T-helper 9 cell (primary cell): ENCODE measurements around the gene ZNF446.
A peak's percentile ranks its signal among the peaks of the same experiment; 100 is the strongest.
"Not testable (repeated sequence)": the region's sequence is repeated elsewhere in the genome, so short reads cannot be mapped to it uniquely, and the experiment has no call there.

Experiments
- DNase-seq: peaks from one replicate; pipeline ENCODE4 v3.0.0-alpha.2; 2020
- total RNA-seq, 2 donors: gene quantifications; one replicate each; lab custom pipeline; 2026; lab: John Stamatoyannopoulos, UW

ZNF446 gene
- total RNA-seq: 11.6 to 18.9 reads per million in 2 donors

- DNase-seq: peak; percentile 90
These were observed at the start of gene ZNF446 for GRCh38 chr19:58475714-58476497. Gene ZNF446 (plus strand): TSS chr19:58476352. CDS start chr19:58477219, 867 bp downstream.

DNA sequence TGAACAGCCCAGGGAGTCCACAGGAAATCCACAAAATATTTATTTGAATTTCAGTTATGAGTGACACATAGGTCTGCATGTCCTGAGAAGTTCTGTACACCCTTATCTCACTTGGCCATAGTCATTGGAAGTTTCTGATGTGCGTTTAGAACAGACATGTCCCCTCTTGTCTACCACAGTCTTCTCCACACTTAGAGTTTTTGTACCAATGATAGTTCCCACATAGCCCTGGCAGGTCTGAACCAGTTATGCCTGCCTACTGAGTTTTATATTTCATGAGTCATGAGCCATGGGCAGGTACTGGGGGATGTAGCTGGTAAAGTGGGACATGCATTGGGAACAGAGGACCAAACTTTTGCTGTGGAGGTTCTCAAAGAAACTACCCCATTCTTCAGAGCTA lies 47.5 kb upstream of the ZNF446 start:
- DNase-seq: no peak

DNA sequence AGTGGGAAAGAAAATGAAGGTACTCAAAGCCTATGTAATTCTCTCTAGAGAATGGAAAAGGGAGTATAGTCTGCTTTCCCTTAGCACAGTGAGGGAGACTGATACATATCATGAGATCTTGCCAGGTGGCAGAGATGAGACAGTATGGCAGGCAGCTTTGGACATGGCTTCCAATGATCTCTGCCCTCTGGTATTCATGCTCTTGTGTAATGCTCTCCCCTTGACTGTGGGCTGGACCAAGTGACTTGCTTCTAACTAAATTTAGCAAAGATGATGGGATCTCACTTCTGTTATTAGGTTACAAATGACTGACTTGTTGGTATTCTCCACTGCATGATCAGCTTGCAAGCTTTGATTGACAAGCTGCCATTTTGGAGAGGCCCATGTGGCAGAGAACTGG lies 46.4 kb upstream of the ZNF446 start:
- DNase-seq: no peak

DNA sequence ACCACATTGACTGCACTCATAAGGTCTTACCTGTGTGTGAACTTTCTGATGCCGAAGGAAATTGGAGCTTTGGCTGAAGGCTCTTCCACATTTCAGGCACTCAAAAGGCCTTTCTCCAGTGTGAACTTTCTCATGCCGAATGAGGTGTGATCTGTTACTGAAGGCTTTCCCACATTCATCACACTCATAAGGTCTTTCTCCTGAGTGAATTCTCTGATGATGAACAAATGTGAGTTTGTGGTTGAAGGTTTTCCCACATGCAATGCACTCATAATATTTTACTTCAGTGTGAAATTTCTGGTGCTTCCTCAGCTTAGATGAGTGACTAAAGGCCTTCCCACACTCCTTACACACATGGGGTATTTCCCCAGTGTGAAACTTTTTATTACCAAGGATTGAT lies 41.9 kb upstream of the ZNF446 start:
- no peak for DNase-seq

GRCh38 chr19:58439576-58440554 lies 36.3 kb upstream of the ZNF446 start, which contains the start of gene ZNF132:
Gene ZNF132 (minus strand): TSS chr19:58440153. CDS start chr19:58439821, 332 bp downstream.
- DNase-seq: peak; percentile 89

DNA sequence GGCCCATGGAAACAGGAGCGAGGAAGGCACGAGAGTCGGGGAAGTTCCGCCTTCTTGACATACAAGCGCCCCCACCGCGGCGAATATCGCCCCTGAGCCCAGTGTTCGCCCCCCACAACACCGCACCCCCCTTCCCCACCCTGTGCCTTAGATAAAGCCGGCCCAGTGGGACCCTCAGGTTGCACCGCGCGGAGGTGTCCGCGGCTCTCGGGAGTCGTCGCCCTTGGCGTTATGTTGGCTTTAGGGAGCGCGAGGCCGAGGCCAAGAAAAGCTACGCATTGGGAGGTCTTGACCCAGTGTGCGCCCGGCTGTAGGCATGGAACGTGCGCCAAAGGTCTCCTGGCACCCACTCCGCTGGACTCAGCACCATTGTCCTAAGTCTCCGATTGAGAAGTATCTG lies 35.6 kb upstream of the ZNF446 start:
- DNase-seq: no peak

GRCh38 chr19:58442986-58443385 lies 33.2 kb upstream of the ZNF446 start:
- not testable (repeated sequence) for DNase-seq

GRCh38 chr19:58448860-58449259 lies 27.3 kb upstream of the ZNF446 start:
- DNase-seq: not testable (repeated sequence)

GRCh38 chr19:58449980-58450379 lies 26.2 kb upstream of the ZNF446 start:
- not testable (repeated sequence) for DNase-seq

DNA sequence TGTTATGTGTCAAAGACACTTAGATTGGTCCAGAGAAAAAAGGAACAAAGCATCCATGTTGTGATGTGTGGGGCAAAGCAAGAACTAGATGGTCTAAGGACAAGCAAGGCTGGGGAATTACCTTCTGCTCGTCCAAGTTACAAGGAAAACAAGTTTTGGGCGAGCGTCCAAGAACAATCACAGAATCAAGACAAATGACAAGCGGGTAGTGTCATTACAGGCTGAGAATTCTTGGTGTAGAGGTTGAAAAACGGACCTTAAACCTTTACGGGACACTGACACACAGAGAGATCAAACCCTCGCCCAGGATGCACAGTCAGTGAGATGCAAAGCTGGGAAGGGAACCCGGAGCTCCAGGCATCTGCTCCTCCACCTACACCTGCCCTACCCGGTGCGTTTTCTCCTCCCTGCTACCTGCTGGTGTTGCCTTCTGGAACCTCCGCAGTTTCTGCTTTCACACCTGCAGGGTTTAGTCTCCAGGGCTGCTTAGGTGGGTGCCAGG lies 25.2 kb upstream of the ZNF446 start:
- DNase-seq: no peak

DNA sequence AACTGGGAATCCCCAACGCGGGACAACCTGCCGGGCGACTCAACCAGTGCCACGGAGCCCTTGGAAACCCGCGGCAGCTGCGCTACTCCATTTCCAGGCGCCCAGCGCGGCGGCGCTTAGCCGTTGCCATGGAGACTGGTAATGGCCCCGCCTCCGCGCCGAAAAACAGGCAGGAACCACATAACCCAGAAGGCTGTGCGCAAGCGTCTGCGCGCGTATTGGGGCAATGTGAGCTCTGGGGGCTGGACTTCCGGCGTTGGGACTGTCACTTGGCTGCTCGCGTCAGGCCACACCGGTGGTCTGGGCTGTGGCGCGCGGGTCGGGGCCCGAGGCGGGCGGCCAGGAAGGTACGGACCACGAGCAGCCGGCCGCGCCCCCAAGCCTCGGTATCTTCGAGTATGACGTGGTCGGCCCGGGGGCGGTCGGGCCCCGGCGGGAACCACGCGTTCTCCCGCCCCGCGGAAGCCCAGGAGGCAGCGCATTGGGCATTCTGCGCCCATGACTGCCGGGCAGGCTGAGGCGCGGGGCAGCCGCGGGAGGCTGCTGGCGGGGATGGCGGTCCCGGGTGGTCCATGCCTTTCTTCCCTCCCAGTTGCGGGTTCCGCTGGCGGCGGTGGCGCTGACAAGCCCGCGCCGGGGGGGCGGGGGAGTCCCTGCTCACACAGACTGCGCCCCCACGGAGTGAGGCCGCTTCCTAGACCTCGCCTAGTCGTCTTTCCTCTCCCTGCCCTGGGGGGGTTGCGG lies 24.6 kb upstream of the ZNF446 start, which contains the start of gene ZNF324B:
Gene ZNF324B (plus strand): TSS at position 265 of the 744 bp plus-strand sequence. CDS start 2,080 bp downstream, outside the sequence.
- peak; percentile 93 for DNase-seq

DNA sequence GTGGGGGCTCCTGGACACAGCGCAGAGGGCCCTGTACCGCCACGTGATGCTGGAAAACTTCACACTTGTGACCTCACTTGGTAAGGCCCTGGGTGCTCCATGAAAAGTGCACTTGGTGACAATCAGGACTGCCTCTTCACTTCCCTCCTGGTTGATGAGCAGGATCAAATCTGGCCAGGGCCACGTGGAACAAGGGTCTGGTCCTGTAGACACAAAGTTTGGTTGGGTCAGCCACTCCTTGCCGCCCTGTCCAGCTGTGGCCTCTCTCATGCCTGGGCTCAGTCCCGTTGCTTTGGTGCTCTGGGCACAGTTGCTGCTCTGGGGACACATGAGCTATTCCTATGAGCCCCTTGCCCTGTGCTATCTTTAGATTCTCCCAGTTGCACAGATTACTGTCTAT lies 22.4 kb upstream of the ZNF446 start:
- no peak for DNase-seq

GRCh38 chr19:58455306-58455705 lies 20.8 kb upstream of the ZNF446 start:
- DNase-seq: no peak

GRCh38 chr19:58456111-58456510 lies 20.0 kb upstream of the ZNF446 start:
- no peak for DNase-seq

DNA sequence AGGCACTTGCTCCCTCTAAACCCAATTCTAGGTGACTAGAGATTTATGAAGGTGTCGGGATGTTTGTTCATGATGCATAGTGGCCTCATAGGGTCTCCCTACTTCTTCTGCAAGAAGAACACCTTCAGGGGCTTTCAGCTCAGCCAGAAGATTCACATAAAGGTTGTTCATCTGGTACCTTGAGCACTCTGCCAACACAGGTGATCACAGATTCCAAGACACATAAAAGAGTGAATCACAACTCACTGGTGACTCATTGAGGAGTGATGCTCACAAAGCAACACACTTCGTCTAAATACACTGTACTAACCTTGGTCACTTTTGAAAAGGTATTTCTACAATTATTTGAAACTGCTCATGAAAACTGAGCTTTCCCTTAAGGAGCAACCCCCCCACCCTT lies 16.1 kb upstream of the ZNF446 start:
- DNase-seq: no peak

DNA sequence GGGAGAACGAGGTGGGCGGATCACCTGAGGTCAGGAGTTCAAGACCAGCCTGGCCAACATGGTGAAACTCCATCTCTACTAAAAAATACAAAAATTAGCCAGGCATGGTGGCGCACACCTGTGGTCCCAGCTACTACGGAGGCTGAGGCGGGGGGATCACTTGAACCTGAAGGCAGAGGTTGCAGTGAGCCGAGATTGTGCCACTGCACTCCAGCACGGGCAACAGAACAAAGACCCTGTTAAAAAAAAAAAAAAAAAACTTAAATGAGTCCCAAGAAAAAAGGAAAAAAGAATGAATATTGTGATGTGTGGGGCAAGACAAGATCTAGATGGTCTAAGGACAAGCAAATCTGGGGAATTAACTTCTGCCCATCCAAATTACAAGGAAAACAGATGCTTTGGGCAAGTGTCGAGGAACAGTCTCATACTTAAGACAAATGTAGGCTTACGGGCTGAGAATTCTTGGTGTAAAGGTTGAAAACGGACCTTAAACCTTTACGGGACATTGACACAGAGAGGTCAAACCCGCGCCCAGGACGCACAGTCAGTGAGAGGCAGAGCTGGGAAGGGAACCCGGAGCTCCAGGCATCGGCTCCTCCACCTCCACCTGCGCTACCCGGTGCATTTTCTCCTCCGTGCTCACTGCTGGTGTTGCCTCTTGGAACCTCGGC lies 9.9 kb upstream of the ZNF446 start:
- no peak for DNase-seq

- DNase-seq: peak; percentile 97
These were observed 9.2 kb upstream of the ZNF446 start, which contains the start of gene ZNF324 for GRCh38 chr19:58466760-58467589. Gene ZNF324 (plus strand): TSS chr19:58467080. CDS start chr19:58469186, 2,106 bp downstream.

- DNase-seq: no peak
These were observed 7.8 kb upstream of the ZNF446 start for GRCh38 chr19:58468216-58468839.

- DNase-seq: no peak
These were observed 6.7 kb upstream of the ZNF446 start for GRCh38 chr19:58469241-58470013.
